KOPT-K1 (cell line): Measurements from ENCODE around the gene SPRYD3.

ENCODE experiments used
- H3K27ac ChIP-seq: fragments of 200-600 bp; sonication (generic); 2 replicates; pipeline ENCODE4 v1.5.1; 2016; ENCODE audit warnings: antibody characterized with exemption, mild to moderate bottlenecking, low read depth, low read length; ENCODE audit not compliant: poor library complexity, severe bottlenecking
- H3K36me3 ChIP-seq: fragments of 200-600 bp; sonication (generic); 2 replicates; pipeline ENCODE4 v1.5.1; 2017; ENCODE audit warnings: antibody characterized with exemption, mild to moderate bottlenecking, low read length, moderate library complexity; ENCODE audit not compliant: insufficient read depth
- H3K9me3 ChIP-seq: fragments of 200-600 bp; sonication (generic); 2 replicates; pipeline ENCODE4 v1.5.1; 2017; ENCODE audit warnings: antibody characterized with exemption, low read length, mild to moderate bottlenecking; ENCODE audit not compliant: insufficient read depth, poor library complexity, severe bottlenecking

SPRYD3 gene

DNA sequence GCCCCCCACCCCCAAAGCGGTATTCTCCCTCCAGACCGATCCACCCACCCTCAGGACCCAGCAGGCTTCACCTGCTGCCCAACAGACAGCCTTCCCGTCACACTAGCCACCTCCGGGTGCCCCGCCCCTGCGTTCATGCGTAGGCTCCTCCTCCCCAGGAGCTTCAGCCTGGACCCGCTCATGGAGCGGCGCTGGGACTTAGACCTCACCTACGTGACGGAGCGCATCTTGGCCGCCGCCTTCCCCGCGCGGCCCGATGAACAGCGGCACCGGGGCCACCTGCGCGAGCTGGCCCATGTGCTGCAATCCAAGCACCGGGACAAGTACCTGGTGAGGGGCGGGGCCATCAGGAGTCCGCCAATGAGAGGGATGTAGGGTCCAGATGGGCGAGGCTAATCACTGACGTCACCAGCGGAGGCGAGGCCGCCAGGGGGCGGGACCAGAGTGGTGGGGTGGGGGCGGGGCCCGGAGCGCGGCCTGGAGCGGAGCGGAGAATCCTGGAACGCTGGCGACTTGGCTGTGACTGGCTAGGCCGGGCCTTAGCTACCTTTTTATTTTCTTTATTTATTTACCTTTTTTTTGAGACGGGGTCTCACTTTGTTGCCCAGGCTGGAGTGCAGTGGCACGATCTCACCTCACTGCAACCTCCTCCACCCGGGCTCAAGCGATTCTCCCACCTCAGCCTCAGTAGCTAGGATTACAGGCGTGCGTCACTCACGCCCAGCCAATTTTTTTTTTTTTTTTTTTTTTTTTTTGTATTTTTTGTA is 24.9 kb downstream of the SPRYD3 start:
- H3K27ac ChIP-seq: no peak overlapping the region
- no peaks in the 10 kb centered on the region for H3K36me3 ChIP-seq
- H3K9me3 ChIP-seq: no peaks in the 10 kb centered on the region

DNA sequence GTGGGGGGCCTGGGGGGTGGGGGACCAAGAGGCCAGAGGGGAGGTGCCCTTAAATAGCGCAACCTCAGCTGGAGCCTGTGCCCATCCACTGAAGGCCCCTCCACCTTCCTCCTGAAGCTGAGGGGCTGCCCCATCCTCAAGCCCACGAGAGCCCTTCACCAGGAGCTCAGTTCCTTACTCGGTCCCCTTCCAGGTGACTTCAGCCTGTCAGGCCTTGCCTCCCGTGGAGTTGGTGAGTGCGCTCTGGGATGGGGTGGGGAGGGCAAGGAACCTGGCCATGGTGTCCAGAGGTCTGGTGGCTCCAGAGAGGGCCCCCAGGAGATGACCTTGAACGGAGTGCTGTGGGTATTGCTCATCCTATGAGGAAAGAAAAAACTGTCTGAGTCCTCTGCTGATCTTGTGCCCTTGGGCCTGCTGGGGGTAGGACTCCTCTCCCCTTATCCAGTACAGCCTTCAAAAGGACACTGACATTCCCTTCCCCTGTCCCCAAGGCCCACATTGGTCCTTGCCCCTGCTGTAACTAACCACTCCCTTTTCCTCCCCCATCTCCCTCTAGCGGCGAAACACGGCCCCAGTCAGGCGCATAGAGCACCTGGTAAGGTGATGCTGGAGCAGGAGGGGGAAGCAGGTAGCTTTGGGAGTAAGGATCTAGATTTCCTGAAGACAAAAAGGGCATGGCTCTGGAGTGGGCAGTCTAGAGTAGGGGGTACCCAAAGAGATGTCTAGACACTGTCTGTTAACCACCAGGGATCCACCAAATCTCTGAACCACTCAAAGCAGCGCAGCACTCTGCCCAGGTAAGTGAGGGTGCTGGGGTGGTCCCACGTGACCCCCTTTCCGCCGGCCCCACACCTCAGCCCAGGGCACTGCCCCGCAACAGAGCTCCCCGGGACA is 25.7 kb downstream of the SPRYD3 start:
- H3K36me3 ChIP-seq: no peaks in the 10 kb centered on the region
- no peaks in the 10 kb centered on the region for H3K9me3 ChIP-seq
- H3K27ac ChIP-seq: no peak overlapping the region

DNA sequence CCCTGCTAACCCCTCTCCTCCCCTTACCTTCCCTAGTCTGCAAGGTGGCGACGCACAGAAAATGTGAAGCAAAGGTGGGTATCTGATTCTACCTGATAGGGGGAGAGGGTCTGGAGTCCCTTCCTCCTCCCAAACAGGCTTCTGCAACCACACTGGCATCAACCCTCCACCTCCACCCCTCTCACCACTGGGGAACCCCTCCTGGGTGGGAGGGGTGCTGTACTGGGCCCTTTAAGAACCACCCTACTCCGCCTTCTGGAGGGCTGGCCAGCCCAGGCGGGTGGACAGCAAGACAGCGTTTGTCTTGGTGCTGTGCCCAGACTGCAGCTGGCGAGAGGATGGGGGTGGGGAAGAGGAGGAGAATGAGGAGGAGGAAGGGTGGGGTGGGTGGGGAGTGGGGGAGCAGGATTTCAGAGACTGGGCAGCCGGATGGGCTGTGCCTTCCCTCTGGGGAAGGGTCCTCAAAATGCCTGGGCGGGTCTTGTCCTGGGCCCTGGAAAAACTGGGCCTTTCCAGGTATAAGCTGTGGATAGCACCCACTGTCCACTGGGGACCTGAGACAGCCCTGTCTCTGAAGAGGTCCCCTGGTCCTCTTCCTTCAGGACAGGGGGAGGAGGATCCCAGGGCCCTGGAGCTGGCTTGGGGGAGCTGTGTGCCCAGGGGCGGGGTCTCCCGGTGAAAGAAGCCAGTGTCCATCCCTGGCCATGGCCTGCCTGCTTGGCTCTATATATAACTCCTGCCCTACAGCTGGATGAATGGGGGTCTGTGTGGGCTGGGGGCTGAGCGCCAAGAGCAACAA is 26.6 kb downstream of the SPRYD3 start:
- Histone ChIP-seq H3K36me3 (no peaks in the 10 kb centered on the region), H3K9me3 (no peaks in the 10 kb centered on the region), H3K27ac (no peak overlapping the region)

DNA sequence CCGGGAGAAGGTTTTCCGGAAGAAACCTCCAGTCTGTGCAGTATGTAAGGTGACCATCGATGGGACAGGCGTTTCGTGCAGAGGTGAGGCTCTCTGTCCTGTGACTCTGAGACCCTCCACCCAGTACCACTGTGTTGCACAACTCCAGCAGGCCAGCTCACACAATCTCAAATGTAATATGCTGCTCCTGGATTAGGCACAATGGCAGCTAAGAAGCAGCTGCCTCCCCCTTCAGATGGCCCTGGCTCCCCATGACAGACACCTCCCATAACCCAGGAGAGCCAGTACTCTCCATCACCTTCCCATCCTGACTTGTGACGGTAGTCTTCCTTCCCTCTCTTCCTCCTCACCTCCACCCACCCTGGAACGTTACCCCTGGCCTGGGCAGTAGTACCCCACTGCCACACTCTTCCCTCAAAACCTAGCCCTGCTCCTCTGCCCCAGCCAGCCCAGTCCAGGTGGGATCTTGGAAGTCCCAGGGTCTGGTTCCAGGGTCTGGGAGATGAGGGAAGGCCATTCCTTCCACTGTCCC is 27.2 kb downstream of the SPRYD3 start:
- no peaks in the 10 kb centered on the region for H3K9me3 ChIP-seq
- H3K27ac ChIP-seq: no peak overlapping the region
- no peaks in the 10 kb centered on the region for H3K36me3 ChIP-seq

DNA sequence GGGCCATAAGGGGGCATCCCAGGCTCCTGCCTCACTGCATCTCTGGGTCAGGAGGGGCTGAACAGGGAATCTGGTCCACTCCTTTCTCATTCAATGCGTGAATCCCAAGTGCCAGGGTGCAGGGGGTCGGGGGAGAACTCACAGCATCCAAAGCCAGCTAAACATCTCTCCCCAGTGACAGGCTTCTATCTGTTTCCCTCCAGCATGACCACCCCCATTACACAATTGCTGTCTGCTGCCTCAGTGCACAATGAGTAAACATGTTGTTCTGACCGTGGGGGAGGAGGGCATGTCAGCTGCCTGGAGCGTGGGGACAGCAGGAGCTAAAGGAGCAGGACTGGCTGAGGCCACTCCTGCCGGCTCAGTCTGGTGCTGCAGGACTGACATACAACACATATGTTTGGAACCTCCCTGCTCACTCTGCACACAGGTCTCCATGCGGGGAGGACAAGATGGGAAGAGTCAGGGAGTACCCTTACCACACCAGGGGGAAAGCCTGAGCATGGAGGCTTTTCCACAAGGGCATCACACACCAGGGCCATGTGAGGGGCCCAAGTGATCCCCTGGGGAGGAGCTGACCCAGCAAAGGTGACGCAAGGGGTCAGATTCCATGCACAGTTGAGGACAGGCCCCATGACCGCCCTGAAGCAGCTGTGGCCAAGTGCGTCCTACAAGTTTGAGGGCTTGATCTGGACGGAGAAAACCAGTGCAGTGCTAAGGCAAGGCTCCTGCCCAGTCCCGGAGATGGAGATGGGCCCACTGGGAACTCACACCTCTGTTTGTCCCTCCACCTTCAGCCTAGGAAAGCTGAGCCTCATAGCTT is 27.9 kb downstream of the SPRYD3 start:
- Histone ChIP-seq H3K27ac (no peak overlapping the region), H3K9me3 (no peaks in the 10 kb centered on the region), H3K36me3 (no peaks in the 10 kb centered on the region)

DNA sequence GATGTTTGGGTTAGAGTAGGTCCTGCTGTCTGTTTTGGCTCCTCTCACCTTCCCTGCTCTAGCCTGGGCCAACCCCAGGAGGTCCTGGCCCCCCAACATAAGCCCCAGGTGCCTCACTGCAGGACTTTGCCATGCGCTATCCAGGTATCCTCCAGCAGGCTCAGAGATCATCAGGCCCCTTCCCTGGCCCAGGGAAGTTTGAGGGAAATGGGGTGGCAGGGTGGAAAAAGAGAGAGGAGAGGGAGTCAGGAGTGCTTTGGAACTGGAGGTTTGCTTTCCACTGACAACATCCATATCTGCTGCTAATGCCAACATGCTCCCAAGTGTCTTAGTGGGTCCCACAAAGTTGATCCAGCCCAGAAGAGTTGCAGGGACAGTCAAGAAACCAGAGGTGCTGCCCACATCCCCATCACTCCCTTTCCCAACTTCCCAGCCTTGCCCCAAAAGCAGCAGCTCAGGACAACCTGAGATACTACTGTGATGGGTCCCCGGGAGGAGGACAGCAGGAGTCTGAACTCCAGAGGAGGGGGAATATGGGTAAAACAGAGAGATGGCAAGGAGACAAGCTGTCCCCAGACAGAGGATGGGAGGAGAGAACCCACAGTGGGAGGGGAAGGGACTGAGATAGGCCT is 28.6 kb downstream of the SPRYD3 start:
- Histone ChIP-seq H3K36me3 (no peaks in the 10 kb centered on the region), H3K9me3 (no peaks in the 10 kb centered on the region), H3K27ac (no peak overlapping the region)

DNA sequence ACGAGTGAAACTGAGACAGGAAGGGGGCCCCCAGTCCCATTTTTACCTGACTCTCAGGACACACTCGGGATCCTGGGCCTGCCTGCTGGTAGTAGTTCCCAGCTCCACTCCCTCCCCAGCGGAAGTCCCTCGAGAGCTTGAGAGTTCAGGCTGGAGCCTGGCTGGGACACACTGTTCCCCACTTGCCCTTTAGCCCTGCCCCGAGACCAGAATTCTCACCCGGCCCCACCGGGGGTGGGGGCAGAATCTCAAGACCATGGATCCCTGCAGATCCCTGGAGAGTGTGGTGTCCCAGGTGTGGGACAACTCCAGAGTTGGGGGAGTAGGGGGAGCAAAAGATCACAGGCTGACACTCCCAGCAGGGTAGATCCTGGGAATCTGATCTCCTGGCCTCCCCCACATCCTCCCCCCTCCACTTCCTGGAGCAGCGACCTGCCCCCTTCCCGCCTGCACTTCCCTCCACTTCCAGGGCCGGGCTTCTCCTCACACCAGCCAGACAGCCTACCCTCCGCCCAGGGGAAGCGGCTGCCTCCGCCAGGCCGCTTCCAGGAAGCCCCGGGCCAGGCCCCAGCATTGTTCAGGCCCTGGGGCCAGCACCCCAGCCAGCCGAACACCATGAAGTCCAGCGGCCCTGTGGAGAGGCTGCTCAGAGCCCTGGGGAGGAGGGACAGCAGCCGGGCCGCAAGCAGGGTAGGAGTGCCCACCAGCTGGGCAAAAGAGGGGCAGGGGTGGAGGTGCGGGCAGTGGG is 29.4 kb downstream of the SPRYD3 start, which contains the start of gene TNS2:
Gene TNS2 (plus strand): TSS at position 495 of the 748 bp plus-strand sequence. CDS start 121 bp downstream, at position 616.
- H3K36me3 ChIP-seq: no peaks in the 10 kb centered on the region
- H3K27ac ChIP-seq: no peak within 1 kb of the TSS
- no peaks in the 10 kb centered on the region for H3K9me3 ChIP-seq

DNA sequence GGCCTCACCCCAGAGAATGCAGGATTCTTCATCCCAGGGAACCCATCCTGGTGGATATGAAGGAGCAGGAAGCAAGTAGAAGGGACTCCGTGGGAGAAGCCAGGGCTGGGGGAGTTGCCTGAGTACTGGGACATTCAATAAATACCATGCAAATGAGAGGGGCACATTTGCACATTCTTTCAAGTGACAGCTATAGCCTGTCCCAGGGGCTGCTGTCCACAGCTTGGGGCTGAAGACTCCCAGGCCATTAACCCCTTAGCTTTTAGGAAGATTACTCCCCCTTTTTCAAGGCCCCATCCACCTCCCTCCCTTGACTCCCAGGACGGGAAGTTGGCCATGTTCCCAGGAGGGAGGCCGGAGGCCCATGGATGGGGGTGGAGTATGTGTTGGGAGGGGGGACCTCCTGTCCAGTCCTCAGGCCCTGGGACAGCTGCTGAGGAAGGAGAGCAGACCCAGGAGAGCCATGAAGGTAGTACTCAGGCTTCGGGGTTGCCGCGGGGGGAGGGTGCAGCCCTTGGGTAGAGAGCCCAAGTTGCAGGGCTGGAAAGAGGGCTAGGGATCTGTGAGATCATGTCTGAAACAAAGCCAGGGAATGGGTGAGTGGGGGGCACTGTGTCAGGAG is 30.3 kb downstream of the SPRYD3 start:
- Histone ChIP-seq H3K27ac (no peak overlapping the region), H3K9me3 (no peaks in the 10 kb centered on the region), H3K36me3 (no peaks in the 10 kb centered on the region)

DNA sequence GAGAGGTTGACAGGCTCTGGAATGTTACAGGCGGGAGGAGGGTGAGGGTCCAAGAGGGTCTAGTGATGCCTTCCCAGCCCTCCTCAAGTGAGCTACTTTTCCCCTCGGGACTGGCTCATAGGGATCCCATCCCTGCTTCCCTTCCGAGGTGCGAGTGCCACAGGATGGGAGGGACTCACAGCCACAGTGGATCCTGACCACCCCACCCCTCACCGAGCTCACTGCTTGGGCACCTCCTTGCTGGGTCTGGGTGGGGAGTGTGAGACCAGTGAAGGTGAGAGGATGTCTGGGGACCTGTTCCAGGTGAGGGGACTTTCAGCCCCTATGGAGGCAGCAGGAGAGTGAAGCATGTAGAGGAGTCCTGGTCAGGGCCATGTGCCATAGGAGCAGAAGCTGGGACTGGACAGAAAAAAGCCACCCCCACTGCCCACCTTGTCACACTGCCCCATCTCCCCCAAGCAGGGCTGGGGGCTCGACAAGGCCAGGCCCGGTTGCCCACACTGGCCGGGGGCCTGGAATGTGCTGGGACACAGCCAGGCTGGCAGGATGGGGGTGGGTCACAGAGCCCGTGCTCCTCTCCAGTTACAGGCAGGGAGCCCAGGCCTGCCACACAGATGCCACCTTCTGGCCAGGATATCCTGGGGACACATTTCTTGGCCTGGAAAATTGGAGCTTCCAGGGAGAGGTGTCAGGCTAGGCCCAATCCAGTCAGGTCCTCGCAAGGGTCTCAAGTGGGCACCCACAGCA is 31.0 kb downstream of the SPRYD3 start:
- H3K9me3 ChIP-seq: no peaks in the 10 kb centered on the region
- H3K27ac ChIP-seq: no peak overlapping the region
- no peaks in the 10 kb centered on the region for H3K36me3 ChIP-seq

DNA sequence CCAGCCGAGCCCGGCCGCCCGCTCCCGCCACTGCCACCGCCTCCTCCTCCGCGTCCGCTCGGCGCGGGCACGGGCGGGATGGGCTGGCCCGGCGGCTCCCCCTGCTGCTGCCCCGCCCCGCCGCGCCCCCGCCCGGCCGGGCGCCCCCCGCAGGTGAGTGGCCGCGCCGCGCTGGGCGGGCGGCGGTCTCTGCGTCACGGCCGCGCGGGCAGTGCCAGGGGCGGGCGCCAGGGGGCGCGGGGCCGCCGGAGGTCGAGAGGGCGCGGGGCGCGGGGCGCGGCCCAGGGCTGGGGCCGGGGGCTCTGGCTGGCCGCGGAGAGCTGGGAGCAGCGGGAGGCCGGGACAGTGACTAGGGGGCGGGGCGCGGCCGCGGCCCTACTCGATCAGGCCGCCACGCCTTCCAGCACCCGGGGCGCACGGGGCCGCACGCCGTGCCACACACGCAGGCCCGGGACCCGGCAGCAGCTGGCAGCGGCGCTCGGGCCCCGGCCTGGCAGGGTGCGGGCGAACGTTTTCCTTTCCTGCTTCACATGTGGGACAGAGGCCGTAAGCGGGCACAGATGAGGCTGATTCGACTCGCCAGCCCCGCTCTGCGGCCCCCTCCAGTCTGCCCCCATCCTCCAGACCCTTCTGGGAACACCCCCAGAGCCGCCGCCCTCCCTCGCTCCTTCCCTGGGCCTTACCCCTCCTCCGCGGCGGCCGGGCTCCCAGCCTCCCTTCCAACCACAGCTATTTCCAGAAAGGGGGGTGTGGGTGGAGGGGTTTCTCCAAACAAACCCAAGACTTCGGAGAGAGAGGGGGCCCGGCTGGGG is 31.8 kb downstream of the SPRYD3 start:
- peak overlapping the region; percentile 10 for H3K27ac ChIP-seq
- H3K9me3 ChIP-seq: no peaks in the 10 kb centered on the region
- H3K36me3 ChIP-seq: peaks cover 7% of the 10 kb centered on the region

DNA sequence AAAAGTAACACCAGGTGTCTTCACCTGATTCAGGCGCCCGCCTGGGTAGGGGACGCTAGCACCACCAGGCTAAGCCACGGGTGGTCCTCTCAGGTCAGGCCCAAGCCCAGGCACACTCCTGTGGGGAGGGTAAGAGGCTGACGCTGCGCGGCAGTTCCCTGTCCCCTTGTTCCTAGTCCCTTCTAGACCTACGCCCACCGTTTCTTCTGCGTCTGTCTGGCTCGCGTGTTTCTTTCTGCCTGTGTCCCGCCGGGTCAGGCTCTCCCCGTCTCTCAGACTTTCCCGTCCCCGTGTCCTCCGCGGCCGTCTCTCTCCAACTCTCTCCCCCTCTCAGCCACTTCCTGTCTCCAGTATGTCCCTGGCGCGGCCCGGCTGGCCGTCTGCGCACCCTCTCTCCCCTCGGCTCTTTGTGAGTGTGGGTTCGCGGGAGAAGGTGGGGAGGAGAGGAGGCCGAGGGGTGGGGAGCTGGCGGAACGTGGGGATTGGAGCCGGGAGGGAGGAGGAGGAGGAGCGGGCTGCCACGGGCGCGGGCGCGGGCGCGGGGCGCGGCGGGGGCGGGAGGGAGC is 32.5 kb downstream of the SPRYD3 start:
- H3K9me3 ChIP-seq: no peaks in the 10 kb centered on the region
- H3K36me3 ChIP-seq: peaks cover 13% of the 10 kb centered on the region
- peak overlapping the region; percentile 42 for H3K27ac ChIP-seq
